ENCODE results near the gene SUSD6.

DNA sequence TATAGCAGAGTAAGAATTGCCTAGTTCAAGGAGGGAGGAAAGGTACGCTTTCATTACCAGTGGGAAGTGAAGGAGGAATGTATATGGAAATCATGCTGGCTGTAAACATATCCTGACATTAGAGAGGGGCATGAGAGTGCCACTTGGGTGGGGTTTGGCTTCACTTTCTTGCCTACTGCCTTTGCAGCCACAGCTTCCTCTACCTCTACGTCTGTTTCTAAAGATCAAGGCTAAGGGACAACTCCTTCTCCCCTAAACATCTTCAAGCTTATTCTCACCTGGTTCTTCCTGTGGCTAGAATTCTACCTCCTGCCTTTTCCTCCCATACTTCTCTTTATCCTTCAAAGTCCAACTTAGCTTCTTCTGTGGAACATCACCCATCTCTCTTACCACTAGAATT is 58.0 kb downstream of the SUSD6 start:
- TF ChIP-seq, protein P1, sequence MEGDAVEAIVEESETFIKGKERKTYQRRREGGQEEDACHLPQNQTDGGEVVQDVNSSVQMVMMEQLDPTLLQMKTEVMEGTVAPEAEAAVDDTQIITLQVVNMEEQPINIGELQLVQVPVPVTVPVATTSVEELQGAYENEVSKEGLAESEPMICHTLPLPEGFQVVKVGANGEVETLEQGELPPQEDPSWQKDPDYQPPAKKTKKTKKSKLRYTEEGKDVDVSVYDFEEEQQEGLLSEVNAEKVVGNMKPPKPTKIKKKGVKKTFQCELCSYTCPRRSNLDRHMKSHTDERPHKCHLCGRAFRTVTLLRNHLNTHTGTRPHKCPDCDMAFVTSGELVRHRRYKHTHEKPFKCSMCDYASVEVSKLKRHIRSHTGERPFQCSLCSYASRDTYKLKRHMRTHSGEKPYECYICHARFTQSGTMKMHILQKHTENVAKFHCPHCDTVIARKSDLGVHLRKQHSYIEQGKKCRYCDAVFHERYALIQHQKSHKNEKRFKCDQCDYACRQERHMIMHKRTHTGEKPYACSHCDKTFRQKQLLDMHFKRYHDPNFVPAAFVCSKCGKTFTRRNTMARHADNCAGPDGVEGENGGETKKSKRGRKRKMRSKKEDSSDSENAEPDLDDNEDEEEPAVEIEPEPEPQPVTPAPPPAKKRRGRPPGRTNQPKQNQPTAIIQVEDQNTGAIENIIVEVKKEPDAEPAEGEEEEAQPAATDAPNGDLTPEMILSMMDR (conservative IDR thresholded peaks at IDR 0.05; ENCODE audit: low read length): no peak
- no peak for TF ChIP-seq EZH2phosphoT487 (IDR thresholded peaks at IDR 0.05; ENCODE audit: borderline replicate concordance, low read depth, low read length)
